Adrenal gland (tissue), 12 donors: ENCODE results near the gene PHF19. TPM values are rescaled to one million over a fixed set of nuclear protein-coding genes. Genes with fewer than 3 reads are reported as not detected.

Experiments
- DNase-seq, 7 donors: peaks; one replicate each; pipeline ENCODE4 v3.0.0-alpha.2; 2019 to 2020
- H3K27ac ChIP-seq, 5 donors: fragments of 200-600 bp; sonication (generic) in 4 of 5; 1 replicate in 3 of 5; 2 replicates in 2 of 5; pipeline versions ENCODE4 v1.5.1 to v1.8.0; 2016 to 2020; ENCODE audit warnings: mild to moderate bottlenecking in 1 of 5
- H3K27me3 ChIP-seq: fragments of 200-600 bp; 2 replicates; pipeline ENCODE4 v1.8.0; 2021
- H3K36me3 ChIP-seq, 2 donors: fragments of 200-600 bp; replicated peaks in 1 of 2; 1 replicate in 1 of 2; 2 replicates in 1 of 2; pipeline versions ENCODE4 v1.5.1 to v1.8.0; 2018 to 2022
- H3K4me1 ChIP-seq, 2 donors: fragments of 200-600 bp; replicated peaks in 1 of 2; 1 replicate in 1 of 2; 2 replicates in 1 of 2; pipeline versions ENCODE4 v1.5.1 to v1.8.0; 2018 to 2021
- H3K4me3 ChIP-seq, 4 donors: fragments of 200-600 bp; sonication (generic) in 3 of 4; one replicate each; pipeline ENCODE4 v1.5.1; 2016 to 2018
- H3K9me3 ChIP-seq, 3 donors: fragments of 200-600 bp; sonication (generic) in 1 of 3; replicated peaks in 1 of 3; 1 replicate in 2 of 3; 2 replicates in 1 of 3; pipeline versions ENCODE4 v1.5.1 to v1.8.0; 2016 to 2021
- CTCF ChIP-seq, 6 experiments: fragments of 450-650 bp in 4 of 6; fragments of 200-600 bp in 2 of 6; sonication (generic) in 1 of 6; IDR thresholded peaks; 1 replicate in 5 of 6; 2 replicates in 1 of 6; pipeline versions ENCODE4 v1.5.1 to v1.8.0; 2016 to 2021; ENCODE audit warnings: antibody characterized with exemption in 6 of 6, mild to moderate bottlenecking in 2 of 6, moderate library complexity in 1 of 6
- POLR2A ChIP-seq, 2 donors: fragments of 450-650 bp; IDR thresholded peaks; one replicate each; pipeline ENCODE4 v1.6.1; 2017; ENCODE audit warnings: antibody characterized with exemption in 2 of 2, mild to moderate bottlenecking in 2 of 2, moderate library complexity in 1 of 2
- intact Hi-C, 2 donors: fragments of 100-400 bp; cut with DNase I; formaldehyde crosslinking; loops; one replicate each; pipeline versions ENCODE4 v1.14.1 to v1.15.0; 2022 to 2023
- polyA plus RNA-seq, 3 donors: library from polyadenylated mRNA; stranded (reverse); fragments of 200-250 nt in 2 of 3; fragments of 350-450 nt in 1 of 3; fragmentation: Illumina TruSeq in 1 of 3; extraction: RNeasy Lipid Tissue Mini Kit (QIAGEN cat#74804) in 1 of 3; gene quantifications; one replicate each; pipeline ENCODE4 v1.2.3, GENCODE V29; 2013 to 2014
- total RNA-seq, 9 donors: library from RNA; depleted of rRNA in 4 of 9; stranded (reverse); fragments of >200 nt in 4 of 9; fragments of 120-200 nt in 1 of 9; fragmentation: NEBNext Ultra II Directional in 1 of 9; extraction: Animal tissue kit (Norgen Biotek cat#: 25700) in 1 of 9; gene quantifications; one replicate each; pipeline versions ENCODE4 v1.1.0 to v1.2.4, GENCODE V29; 2013 to 2023
- donor health status: healthy with polysubstance abuse.
- donor health status: Bipolar disorder and iron deficiency.
- donor health status: DM: yes; HTN: yes; CAD: no.
- donor health status: DM: no; HTN: no; CAD: no.
- donor health status: DM: no; HTN: no; CAD: no.
- donor health status: DM: yes; HTN: yes; CAD: no.

Gene PHF19
- total and polyA plus RNA-seq, 12 donors: 13.6 to 61.8 (median 27.4) TPM

- Histone ChIP-seq H3K36me3 (no peaks in the 10 kb centered on the region), H3K27me3 (no peaks in the 10 kb centered on the region), H3K4me1 (no peaks in the 10 kb centered on the region), H3K4me3 (no peak overlapping the region), H3K27ac (no peak overlapping the region), H3K9me3 (peaks cover 0 to 20% (median 15%) of the 10 kb centered on the region in 3 donors)
- TF ChIP-seq POLR2A (IDR thresholded peaks at IDR 0.05) (no peak), CTCF (IDR thresholded peaks at IDR 0.05) (no peak)
- intact Hi-C loops: no loop called here
- DNase-seq: no peak
Observed at GRCh38 chr9:120807607-120808379, 69.2 kb downstream of the PHF19 start.

Other genes starting within 250 kb of the PHF19 start
- 10 to 100 TPM; 10.3 to 28.5 (median 21.3) TPM for gene MEGF9, start 162.7 kb downstream of the PHF19 start, total RNA-seq
- gene MEGF9, start 162.7 kb downstream of the PHF19 start, polyA plus RNA-seq: 10 to 100 TPM in 1 of 3 donors, 1 to 10 TPM in 2; 3.9 to 22.4 (median 4.3) TPM
- 10 to 100 TPM; 31.8 to 86.8 (median 58.0) TPM for gene FBXW2, start 83.8 kb downstream of the PHF19 start, total RNA-seq
- gene FBXW2, start 83.8 kb downstream of the PHF19 start, polyA plus RNA-seq: 10 to 100 TPM in 2 of 3 donors, 1 to 10 TPM in 1; 9.2 to 45.9 (median 13.2) TPM
- 10 to 100 TPM; 29.3 to 78.8 (median 47.5) TPM for gene PSMD5, start 34.3 kb downstream of the PHF19 start, total RNA-seq
- gene PSMD5, start 34.3 kb downstream of the PHF19 start, polyA plus RNA-seq: 10 to 100 TPM; 15.6 to 57.1 (median 16.1) TPM
- gene TRAF1, start 49.6 kb upstream of the PHF19 start, total RNA-seq: 10 to 100 TPM in 2 of 9 donors, 1 to 10 TPM in 7; 1.6 to 11.7 (median 6.7) TPM
- gene TRAF1, start 49.6 kb upstream of the PHF19 start, polyA plus RNA-seq: 10 to 100 TPM in 2 of 3 donors, 1 to 10 TPM in 1; 2.4 to 42.7 (median 30.3) TPM
- 1 to 10 TPM; 1.4 to 7.9 (median 2.9) TPM for gene C5, start 173.1 kb upstream of the PHF19 start, total RNA-seq
- 1 to 10 TPM; 2.3 to 6.2 (median 3.5) TPM for gene C5, start 173.1 kb upstream of the PHF19 start, polyA plus RNA-seq
- gene CNTRL, start 197.8 kb upstream of the PHF19 start, total RNA-seq: 10 to 100 TPM in 5 of 9 donors, 1 to 10 TPM in 4; 7.6 to 19.1 (median 10.3) TPM
- 10 to 100 TPM in 1 of 3 donors, 1 to 10 TPM in 2; 7.4 to 12.8 (median 8.8) TPM for gene CNTRL, start 197.8 kb upstream of the PHF19 start, polyA plus RNA-seq